ENCODE data around the gene FYN.

- TF ChIP-seq POLR2A (IDR thresholded peaks at IDR 0.05): no peak
- no peak for TF ChIP-seq CTCF (IDR thresholded peaks at IDR 0.05)
- TF ChIP-seq POLR2AphosphoS5 (IDR thresholded peaks at IDR 0.05): no peak
Measured at GRCh38 chr6:111646942-111647341, 226.3 kb downstream of the FYN start.
